ENCODE results near the gene ERCC4. TPM values are rescaled to one million over a fixed set of nuclear protein-coding genes. Genes with fewer than 3 reads are reported as not detected.

The ERCC4 gene
- total and polyA plus RNA-seq, 2 of the 8 experiments (the other 6 are each of a cell fraction or from before 2014, with no cell fraction given) = 1.6 to 13.2 TPM

DNA sequence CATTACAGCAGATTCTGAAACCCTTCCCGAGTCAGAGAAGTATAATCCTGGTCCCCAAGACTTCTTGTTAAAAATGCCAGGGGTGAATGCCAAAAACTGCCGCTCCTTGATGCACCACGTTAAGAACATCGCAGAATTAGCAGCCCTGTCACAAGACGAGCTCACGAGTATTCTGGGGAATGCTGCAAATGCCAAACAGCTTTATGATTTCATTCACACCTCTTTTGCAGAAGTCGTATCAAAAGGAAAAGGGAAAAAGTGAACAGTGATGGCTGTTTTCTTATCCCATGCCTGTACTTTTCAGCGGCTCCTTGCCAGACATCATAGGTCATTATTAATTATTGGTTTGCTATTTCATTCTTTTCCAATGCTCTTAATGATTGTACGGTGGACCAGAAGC, 28.1 kb downstream of the ERCC4 start:
- H4K5ac ChIP-seq (ENCODE audit: insufficient read length, low read depth, low read length) = no peak overlapping the region
- H2BK120ac ChIP-seq (replicated peaks; ENCODE audit: low read depth, low read length) = no peak overlapping the region
- FAIRE-seq (no peak), DNase-seq (ENCODE audit: low read depth in 1 of 2, low spot score in 2 of 2) (no peak)
- no peak overlapping the region for H2AFZ ChIP-seq (ENCODE audit: low read length)
- H3K23ac ChIP-seq (ENCODE audit: insufficient read length) = no peak overlapping the region
- H3K56ac ChIP-seq (replicated peaks; ENCODE audit: insufficient read length, low read depth, low read length) = no peak overlapping the region
- no peak overlapping the region for H4K8ac ChIP-seq (ENCODE audit: extremely low read depth, insufficient read depth, low read length)
- H2BK12ac ChIP-seq (ENCODE audit: low read depth, low read length) = no peak overlapping the region
- peaks cover 6 to 28% (median 16%) of the 10 kb centered on the region in 4 experiments; a peak in 7 of 8 replicates for H3K36me3 ChIP-seq (ENCODE audit: control insufficient read depth in 2 of 4, insufficient read depth in 4 of 4, low read length in 3 of 4)
- CTCF ChIA-PET (ENCODE audit: partially characterized antibody) = interaction anchor here (1.0 to 2.4 kb wide), 2 partner anchors 13 to 18 kb away, joined by 3 to 8 read pairs; no protein-coding TSS in a partner anchor
- H3K4me1 ChIP-seq (replicated peaks in 1 of 4; ENCODE audit: control insufficient read depth in 3 of 4, insufficient read depth in 4 of 4, low read length in 3 of 4) = no peaks in the 10 kb centered on the region
- H3K4ac ChIP-seq (replicated peaks; ENCODE audit: insufficient read length, low read depth, low read length) = no peak overlapping the region
- no peaks in the 10 kb centered on the region for H3K23me2 ChIP-seq (ENCODE audit: low read depth, low read length)
- H3K4me3 ChIP-seq (ENCODE audit: extremely low read depth in 1 of 4, insufficient read depth in 2 of 4, low read depth in 3 of 4, low read length in 4 of 4) = no peak overlapping the region
- H4K91ac ChIP-seq (replicated peaks; ENCODE audit: insufficient read length, low read length) = no peak overlapping the region
- no peaks in the 10 kb centered on the region for H3K79me2 ChIP-seq (ENCODE audit: control insufficient read depth in 1 of 2, insufficient read depth in 2 of 2, low read length in 2 of 2)
- H3K27ac ChIP-seq (ENCODE audit: low read depth, low read length) = no peak overlapping the region
- H2BK5ac ChIP-seq (ENCODE audit: low read depth, low read length) = no peak overlapping the region
- H3K18ac ChIP-seq (ENCODE audit: extremely low read depth, low read length) = no peak overlapping the region
- WGBS, 2 experiments (ENCODE audit: extremely low coverage in 1 of 2, insufficient coverage in 1 of 2, insufficient read length in 1 of 2, insufficient replicate concordance in 2 of 2, low coverage in 1 of 2, low lambda C conversion rate in 2 of 2, missing lambda C conversion rate in 1 of 2) = 91% methylated on average over 9 of the region's 9 CpGs; no CpG with 5 or more reads in 1 of the 2 experiments
- H3K27me3 ChIP-seq (replicated peaks in 1 of 4; ENCODE audit: control insufficient read depth in 3 of 4, extremely low read depth in 1 of 4, insufficient read depth in 3 of 4, low read length in 3 of 4) = no peaks in the 10 kb centered on the region
- no peak overlapping the region for H3K14ac ChIP-seq (ENCODE audit: insufficient read length)
- no peaks in the 10 kb centered on the region for H3K9me3 ChIP-seq (ENCODE audit: insufficient read depth in 2 of 2, low read depth in 1 of 2, low read length in 1 of 2)
- no peak overlapping the region for H2AK5ac ChIP-seq (ENCODE audit: low read depth, low read length)
- H4K20me1 ChIP-seq (replicated peaks in 1 of 2; ENCODE audit: control insufficient read depth in 1 of 2, insufficient read depth in 2 of 2, low read length in 2 of 2) = no peaks in the 10 kb centered on the region
- H2BK15ac ChIP-seq (ENCODE audit: low read length) = no peak overlapping the region
- H2BK20ac ChIP-seq (ENCODE audit: low read length) = no peak overlapping the region
- no peak overlapping the region for H3K9ac ChIP-seq (replicated peaks in 1 of 4; ENCODE audit: extremely low read depth in 1 of 4, low read depth in 3 of 4, low read length in 3 of 4)
- H3K79me1 ChIP-seq (ENCODE audit: low read depth, low read length) = no peaks in the 10 kb centered on the region
- H3K4me2 ChIP-seq (ENCODE audit: insufficient read depth in 1 of 2, low read depth in 2 of 2, low read length in 2 of 2) = no peak overlapping the region
- POLR2A ChIA-PET (ENCODE audit: partially characterized antibody) = no interaction called here
- TF ChIP-seq SRF (IDR thresholded peaks at IDR 0.05; ENCODE audit: low read depth, low read length) = no peak
- no peak for TF ChIP-seq SP4 (IDR thresholded peaks at IDR 0.05; ENCODE audit: low read length)
- no peak for TF ChIP-seq JUN (IDR thresholded peaks at IDR 0.05; ENCODE audit: low read depth, low read length)
- no peak for TF ChIP-seq TAF7 (optimal IDR thresholded peaks at IDR 0.05; ENCODE audit: borderline replicate concordance, low read depth, low read length)
- TF ChIP-seq, protein P1, sequence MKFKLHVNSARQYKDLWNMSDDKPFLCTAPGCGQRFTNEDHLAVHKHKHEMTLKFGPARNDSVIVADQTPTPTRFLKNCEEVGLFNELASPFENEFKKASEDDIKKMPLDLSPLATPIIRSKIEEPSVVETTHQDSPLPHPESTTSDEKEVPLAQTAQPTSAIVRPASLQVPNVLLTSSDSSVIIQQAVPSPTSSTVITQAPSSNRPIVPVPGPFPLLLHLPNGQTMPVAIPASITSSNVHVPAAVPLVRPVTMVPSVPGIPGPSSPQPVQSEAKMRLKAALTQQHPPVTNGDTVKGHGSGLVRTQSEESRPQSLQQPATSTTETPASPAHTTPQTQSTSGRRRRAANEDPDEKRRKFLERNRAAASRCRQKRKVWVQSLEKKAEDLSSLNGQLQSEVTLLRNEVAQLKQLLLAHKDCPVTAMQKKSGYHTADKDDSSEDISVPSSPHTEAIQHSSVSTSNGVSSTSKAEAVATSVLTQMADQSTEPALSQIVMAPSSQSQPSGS (IDR thresholded peaks at IDR 0.05; ENCODE audit: low read length) = no peak
- TF ChIP-seq, protein P2, sequence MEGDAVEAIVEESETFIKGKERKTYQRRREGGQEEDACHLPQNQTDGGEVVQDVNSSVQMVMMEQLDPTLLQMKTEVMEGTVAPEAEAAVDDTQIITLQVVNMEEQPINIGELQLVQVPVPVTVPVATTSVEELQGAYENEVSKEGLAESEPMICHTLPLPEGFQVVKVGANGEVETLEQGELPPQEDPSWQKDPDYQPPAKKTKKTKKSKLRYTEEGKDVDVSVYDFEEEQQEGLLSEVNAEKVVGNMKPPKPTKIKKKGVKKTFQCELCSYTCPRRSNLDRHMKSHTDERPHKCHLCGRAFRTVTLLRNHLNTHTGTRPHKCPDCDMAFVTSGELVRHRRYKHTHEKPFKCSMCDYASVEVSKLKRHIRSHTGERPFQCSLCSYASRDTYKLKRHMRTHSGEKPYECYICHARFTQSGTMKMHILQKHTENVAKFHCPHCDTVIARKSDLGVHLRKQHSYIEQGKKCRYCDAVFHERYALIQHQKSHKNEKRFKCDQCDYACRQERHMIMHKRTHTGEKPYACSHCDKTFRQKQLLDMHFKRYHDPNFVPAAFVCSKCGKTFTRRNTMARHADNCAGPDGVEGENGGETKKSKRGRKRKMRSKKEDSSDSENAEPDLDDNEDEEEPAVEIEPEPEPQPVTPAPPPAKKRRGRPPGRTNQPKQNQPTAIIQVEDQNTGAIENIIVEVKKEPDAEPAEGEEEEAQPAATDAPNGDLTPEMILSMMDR (IDR thresholded peaks at IDR 0.05; ENCODE audit: control extremely low read depth in 1 of 3, insufficient read depth in 1 of 3, low read depth in 1 of 3, low read length in 3 of 3) = no peak
- TF ChIP-seq FOSL1 (IDR thresholded peaks at IDR 0.05; ENCODE audit: insufficient read depth, low read depth, low read length) = no peak
- no peak for TF ChIP-seq HDAC2 (IDR thresholded peaks at IDR 0.05; ENCODE audit: borderline replicate concordance in 1 of 2, low read depth in 2 of 2, low read length in 2 of 2)
- no peak for TF ChIP-seq MAX (IDR thresholded peaks at IDR 0.05)
